Measurements from ENCODE around the gene HADHA. TPM values are rescaled to one million over a fixed set of nuclear protein-coding genes. Genes with fewer than 3 reads are reported as not detected.

HADHA gene
- polyA plus RNA-seq (ENCODE audit: low read depth in 6 of 6), result 100 to 1,000 TPM in 4 of 6 donors, 10 to 100 TPM in 2; 77.4 to 118 (median 102) TPM

DNA sequence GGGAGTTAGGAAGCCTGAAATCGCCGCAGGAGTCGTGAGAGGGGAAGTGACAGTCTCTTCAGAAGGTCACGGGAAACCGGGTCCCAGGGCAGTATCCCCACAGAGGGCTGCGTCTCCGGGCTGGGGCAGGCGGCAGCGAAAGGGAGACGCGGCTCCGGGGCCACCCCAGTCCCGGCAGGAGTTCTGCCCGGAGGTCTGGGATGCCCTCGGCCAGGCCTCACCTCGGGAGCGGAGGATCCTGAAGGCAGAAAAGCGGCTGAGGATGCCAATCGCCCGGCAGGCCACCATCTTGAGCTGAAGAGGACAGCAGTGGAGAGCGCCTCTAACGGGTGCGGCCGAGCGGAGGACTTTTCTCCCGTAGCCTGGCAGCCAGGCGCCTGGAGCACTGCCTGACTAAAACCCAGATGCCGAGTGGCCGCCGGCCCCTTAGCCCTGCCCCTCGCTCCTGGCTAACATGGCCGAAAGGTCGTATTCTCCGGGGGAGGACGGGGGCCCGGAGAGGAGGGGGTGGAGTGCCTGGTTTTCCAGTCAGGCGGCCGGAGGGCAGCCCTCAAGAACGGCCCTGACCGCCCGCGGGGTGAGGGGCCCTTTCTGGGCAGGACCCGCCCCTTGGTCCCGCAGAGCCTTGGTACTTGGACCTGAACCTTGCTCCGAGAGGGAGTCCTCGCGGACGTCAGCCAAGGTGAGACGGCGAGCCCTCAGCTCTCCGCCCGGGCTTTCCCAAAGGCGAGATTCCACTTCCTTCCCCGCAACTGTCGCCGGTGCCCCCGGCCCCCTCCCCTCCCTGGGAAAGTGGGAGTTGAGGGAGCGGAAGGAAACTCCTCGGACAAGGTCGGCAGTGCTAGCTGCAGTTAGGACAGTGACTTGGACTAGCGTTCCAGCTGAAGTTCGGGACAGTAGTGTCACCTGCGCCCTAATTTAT lies at the start of gene HADHA, which contains the start of gene HADHB:
Gene HADHA (minus strand): TSS at position 324 of the 922 bp plus-strand sequence. CDS start 36 bp downstream, at position 288.
Gene HADHB (plus strand): TSS at position 631 of the 922 bp plus-strand sequence. CDS start 9,316 bp downstream, outside the sequence.
- H3K4me1 Mint-ChIP-seq, result peaks cover 46 to 70% (median 64%) of the 10 kb centered on the region in 3 donors

DNA sequence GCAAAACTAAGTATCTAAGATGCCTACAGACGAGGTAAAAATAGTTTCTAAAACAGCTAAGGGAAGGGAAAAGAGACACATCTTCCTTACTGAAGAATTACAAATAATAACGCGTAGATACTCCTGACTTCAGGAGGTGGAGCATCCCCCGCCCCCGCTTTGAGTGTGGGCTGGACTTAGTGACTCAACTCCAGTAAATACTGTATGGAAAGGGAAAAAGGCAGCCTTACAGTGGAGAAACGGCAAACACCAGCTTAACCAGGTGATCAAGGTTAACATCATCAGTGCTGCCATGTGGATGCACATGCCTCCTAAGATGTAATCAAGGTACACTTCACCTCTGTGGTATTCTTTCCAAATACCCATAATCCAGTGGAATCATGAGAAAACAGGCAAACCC lies 48.2 kb upstream of the HADHA start:
- ATAC-seq (ENCODE audit: low read depth in 2 of 2) (no peak), DNase-seq (no peak)
- H3K4me1 Mint-ChIP-seq, result no peaks in the 10 kb centered on the region
- no peaks in the 10 kb centered on the region for H3K9me3 Mint-ChIP-seq
- H3K4me3 Mint-ChIP-seq, result no peak overlapping the region
- H3K27ac Mint-ChIP-seq, result peak overlapping the region in 1 of 6 donors; percentile 22
- no peaks in the 10 kb centered on the region for H3K27me3 Mint-ChIP-seq
- H3K36me3 Mint-ChIP-seq, result peaks cover 2 to 6% of the 10 kb centered on the region in 2 donors

More for the DNA sequence above, at the start of gene HADHA, which contains the start of gene HADHB:
- Mint-ChIP-seq H3K9me3 (no peaks in the 10 kb centered on the region), H3K4me3 (peak within 1 kb of the TSS; percentile 94 to 100 (median 98)), H3K36me3 (no peaks in the 10 kb centered on the region), H3K27me3 (no peaks in the 10 kb centered on the region), H3K27ac (peak within 1 kb of the TSS; percentile 98 to 100 (median 100))
- DNase-seq (peak; percentile 91), ATAC-seq (ENCODE audit: low read depth in 2 of 2) (peak; percentile 81 to 82)

DNA sequence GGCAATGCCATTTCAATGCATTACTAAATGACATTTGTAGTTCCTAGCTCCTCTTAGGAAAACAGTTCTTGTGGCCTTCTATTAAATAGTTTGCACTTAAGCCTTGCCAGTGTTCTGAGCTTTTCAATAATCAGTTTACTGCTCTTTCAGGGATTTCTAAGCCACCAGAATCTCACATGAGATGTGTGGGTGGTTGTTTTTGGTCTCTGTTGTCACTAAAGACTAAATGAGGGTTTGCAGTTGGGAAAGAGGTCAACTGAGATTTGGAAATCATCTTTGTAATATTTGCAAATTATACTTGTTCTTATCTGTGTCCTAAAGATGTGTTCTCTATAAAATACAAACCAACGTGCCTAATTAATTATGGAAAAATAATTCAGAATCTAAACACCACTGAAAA lies 45.6 kb upstream of the HADHA start:
- H3K36me3 Mint-ChIP-seq, result peaks cover 7 to 10% of the 10 kb centered on the region in 2 donors
- DNase-seq (no peak), ATAC-seq (ENCODE audit: low read depth in 2 of 2) (no peak)
- no peaks in the 10 kb centered on the region for H3K9me3 Mint-ChIP-seq
- no peaks in the 10 kb centered on the region for H3K4me1 Mint-ChIP-seq
- H3K4me3 Mint-ChIP-seq, result no peak overlapping the region
- no peak overlapping the region for H3K27ac Mint-ChIP-seq
- H3K27me3 Mint-ChIP-seq, result no peaks in the 10 kb centered on the region

DNA sequence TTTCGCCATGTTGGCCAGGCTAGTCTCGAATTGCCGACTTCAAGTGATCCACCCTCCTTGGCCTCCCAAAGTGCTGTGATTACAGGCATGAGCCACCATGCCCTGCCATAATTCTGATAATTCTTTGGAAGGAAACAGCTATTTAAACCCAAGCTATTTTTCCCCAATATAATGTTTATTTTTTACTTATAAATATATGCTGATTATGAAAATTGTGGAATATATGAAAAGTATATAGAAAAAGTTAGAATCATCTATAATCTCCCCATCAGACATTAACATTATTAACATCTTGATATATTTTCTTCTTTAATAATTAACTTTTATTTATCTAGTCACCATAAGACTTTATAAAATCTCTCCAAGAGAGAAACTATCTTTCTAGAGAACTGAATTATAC lies 41.5 kb upstream of the HADHA start:
- Mint-ChIP-seq H3K9me3 (no peaks in the 10 kb centered on the region), H3K36me3 (peaks cover 23 to 33% of the 10 kb centered on the region in 2 donors), H3K27me3 (no peaks in the 10 kb centered on the region), H3K4me3 (no peak overlapping the region), H3K27ac (no peak overlapping the region), H3K4me1 (no peaks in the 10 kb centered on the region)
- DNase-seq (no peak), ATAC-seq (ENCODE audit: low read depth in 2 of 2) (no peak)

DNA sequence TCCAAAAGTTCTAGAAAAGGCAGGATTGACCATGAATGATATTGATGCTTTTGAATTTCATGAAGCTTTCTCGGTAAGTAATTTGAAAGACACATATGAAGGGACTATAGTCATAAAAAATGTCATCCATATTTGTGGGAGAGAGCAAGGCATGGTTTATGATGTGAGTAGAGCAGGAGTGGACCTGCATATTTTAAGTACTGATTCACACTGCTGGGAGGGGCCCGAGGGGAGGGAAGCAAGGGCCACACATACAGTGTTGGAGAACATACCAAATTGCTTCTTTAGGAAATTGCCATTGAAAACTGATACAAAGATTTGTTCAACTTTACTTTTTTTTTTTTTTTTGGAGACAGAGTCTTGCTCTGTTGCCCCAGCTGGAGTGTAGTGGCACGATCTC lies 39.7 kb upstream of the HADHA start:
- Mint-ChIP-seq H3K4me3 (no peak overlapping the region), H3K36me3 (peaks cover 18 to 43% of the 10 kb centered on the region in 2 donors), H3K27ac (peak overlapping the region in 1 of 6 donors; percentile 55), H3K27me3 (no peaks in the 10 kb centered on the region), H3K4me1 (no peaks in the 10 kb centered on the region), H3K9me3 (no peaks in the 10 kb centered on the region)
- DNase-seq, result no peak
- ATAC-seq (ENCODE audit: low read depth in 2 of 2), result no peak

DNA sequence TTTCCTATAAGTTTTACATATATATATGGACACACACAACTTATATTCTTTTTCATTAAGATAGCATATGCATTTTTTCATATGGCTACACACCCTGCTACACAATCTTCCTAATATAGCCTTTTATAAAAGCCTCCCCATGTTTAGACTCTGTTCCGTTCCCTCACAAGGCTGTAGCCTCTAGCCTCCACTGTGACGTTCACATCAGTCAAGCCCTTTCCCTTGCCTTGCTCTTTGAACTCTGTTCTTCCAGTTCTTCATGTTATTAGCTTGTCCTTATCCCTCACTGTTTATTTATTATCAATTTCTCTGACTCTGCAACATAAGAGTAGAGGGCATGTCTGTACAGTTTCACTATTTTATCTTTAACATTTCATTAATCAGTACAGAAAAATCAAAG lies 39.2 kb upstream of the HADHA start:
- Mint-ChIP-seq H3K36me3 (peaks cover 20 to 43% of the 10 kb centered on the region in 2 donors), H3K4me3 (no peak overlapping the region), H3K27ac (peak overlapping the region in 1 of 6 donors; percentile 4), H3K4me1 (no peaks in the 10 kb centered on the region), H3K27me3 (no peaks in the 10 kb centered on the region), H3K9me3 (no peaks in the 10 kb centered on the region)
- DNase-seq (no peak), ATAC-seq (ENCODE audit: low read depth in 2 of 2) (no peak)

DNA sequence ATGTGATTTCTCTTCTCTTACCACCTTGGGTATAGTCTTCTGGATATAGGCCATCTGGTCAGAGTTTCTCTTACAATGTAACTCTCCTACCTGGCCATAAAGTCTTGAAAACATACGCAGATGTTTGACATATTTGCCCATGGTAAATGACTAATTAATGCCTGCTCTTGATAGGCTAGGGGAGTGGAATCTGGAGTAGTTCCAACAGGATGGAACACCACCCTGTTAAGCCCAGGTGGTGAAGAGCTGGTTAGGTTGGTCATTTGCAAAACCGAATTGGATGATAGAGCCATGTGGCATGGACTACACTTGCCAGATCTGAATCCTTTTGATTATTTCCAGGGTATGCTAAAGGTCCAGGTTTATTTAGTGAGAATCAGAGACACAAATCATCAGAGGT lies 36.8 kb upstream of the HADHA start:
- Mint-ChIP-seq H3K27me3 (no peaks in the 10 kb centered on the region), H3K36me3 (peaks cover 28 to 36% of the 10 kb centered on the region in 2 donors), H3K9me3 (no peaks in the 10 kb centered on the region), H3K27ac (no peak overlapping the region), H3K4me1 (no peaks in the 10 kb centered on the region), H3K4me3 (no peak overlapping the region)
- no peak for DNase-seq
- ATAC-seq (ENCODE audit: low read depth in 2 of 2), result no peak

DNA sequence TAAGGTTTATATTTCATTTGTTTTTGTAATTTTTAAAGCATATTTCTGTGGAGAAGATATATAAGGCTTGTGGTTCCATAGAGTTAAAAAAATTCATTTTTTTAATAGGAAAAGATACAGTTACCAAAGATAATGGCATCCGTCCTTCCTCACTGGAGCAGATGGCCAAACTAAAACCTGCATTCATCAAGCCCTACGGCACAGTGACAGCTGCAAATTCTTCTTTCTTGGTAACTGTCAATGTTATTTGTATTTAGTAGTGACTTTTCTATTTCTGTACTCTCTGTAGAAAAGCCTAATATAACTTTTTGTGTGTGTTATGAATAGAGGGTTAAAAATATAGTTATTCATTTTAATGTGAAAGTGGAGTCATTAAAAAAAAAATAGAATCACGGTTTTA lies 35.5 kb upstream of the HADHA start:
- H3K36me3 Mint-ChIP-seq, result peaks cover 24 to 36% of the 10 kb centered on the region in 2 donors

DNA sequence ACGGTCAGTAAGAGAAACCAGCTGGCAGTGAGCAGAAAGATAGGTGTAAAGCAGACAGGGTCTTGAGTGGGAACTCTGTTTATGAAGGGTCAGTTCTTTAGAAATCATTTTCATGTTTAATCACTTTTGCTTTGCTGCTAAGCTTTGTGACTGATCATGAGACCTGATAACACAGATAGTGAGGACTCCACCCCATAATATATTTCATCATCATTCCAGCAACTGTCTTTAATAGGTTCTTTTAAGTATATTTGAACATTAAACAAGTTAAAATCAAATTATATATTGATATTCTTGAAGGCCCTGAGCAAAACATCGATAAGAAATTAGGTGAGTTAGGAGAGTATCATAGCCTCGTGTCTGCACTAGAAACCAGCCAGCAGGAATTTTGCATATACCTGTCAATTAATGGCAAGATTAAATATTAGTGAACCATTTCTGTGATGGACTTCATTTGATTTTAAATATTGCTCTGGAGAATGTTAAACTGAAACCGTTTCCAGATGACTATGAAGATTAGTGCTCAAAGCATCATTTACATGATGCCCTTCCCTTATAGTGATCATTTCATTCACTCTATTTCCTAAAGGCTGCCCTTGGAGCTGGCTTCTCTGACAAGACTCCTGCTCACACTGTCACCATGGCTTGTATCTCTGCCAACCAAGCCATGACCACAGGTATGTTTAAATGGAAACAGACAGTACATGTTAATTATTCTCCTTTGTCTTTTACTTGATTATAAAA lies 32.2 kb upstream of the HADHA start:
- DNase-seq, result no peak
- no peak for ATAC-seq (ENCODE audit: low read depth in 2 of 2)
- Mint-ChIP-seq H3K27ac (peak overlapping the region in 2 of 6 donors; percentile 52 to 60), H3K9me3 (no peaks in the 10 kb centered on the region), H3K36me3 (peaks cover 15% of the 10 kb centered on the region in 2 donors), H3K4me1 (no peaks in the 10 kb centered on the region), H3K4me3 (no peak overlapping the region), H3K27me3 (no peaks in the 10 kb centered on the region)

More for the DNA sequence above, 35.5 kb upstream of the HADHA start:
- H3K27ac Mint-ChIP-seq, result no peak overlapping the region
- H3K9me3 Mint-ChIP-seq, result no peaks in the 10 kb centered on the region
- ATAC-seq (ENCODE audit: low read depth in 2 of 2) (no peak), DNase-seq (no peak)
- H3K4me3 Mint-ChIP-seq, result no peak overlapping the region
- H3K27me3 Mint-ChIP-seq, result no peaks in the 10 kb centered on the region
- no peaks in the 10 kb centered on the region for H3K4me1 Mint-ChIP-seq

DNA sequence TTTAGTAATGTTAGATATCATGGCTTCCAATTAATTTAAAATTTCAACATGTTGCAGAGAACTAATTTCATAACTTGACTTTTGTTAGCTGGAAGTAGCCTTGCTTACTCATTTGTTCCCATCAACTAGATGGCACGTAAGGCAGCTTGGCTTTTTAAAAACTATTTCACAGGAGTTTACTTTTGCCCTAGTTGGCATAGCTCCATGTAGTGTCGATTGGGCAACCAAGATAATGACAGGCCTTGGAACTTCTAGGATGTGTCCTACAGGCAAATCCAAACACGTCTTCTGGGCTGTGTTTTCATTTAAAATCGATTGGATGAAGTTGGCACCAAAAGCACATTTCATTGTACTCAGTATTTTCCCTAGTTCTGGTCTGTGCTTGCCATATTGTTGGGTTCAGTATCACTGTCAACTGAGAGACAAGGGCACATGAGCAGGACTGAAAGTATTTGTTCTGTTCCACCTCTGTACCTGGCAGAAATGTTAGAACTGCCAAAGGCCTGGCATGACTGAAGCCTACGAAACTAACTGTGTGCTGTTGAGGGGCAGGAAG lies 29.7 kb upstream of the HADHA start:
- no peak for ATAC-seq (ENCODE audit: low read depth in 2 of 2)
- Mint-ChIP-seq H3K36me3 (peaks cover 0 to 14% of the 10 kb centered on the region in 2 donors), H3K4me3 (no peak overlapping the region), H3K4me1 (peaks cover 0 to 7% (median 0%) of the 10 kb centered on the region in 3 donors), H3K9me3 (no peaks in the 10 kb centered on the region), H3K27ac (no peak overlapping the region), H3K27me3 (no peaks in the 10 kb centered on the region)
- no peak for DNase-seq

DNA sequence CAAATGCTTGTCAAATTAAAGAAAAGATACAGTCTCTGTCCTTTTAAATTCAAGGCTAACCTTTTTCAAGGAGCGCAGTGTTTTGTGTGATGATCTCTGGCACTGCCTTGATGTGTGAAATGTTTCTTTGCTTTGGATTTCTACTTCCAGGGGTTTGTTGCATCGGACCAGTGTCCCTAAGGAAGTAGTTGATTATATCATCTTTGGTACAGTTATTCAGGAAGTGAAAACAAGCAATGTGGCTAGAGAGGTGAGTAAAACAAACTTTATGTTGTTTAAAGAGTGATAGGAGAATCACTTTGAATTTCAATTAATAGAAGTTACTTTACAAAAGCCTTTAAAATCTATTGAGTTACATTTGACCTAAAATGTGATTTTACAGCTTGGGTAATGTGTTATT lies 29.1 kb upstream of the HADHA start:
- H3K4me3 Mint-ChIP-seq, result no peak overlapping the region

DNA sequence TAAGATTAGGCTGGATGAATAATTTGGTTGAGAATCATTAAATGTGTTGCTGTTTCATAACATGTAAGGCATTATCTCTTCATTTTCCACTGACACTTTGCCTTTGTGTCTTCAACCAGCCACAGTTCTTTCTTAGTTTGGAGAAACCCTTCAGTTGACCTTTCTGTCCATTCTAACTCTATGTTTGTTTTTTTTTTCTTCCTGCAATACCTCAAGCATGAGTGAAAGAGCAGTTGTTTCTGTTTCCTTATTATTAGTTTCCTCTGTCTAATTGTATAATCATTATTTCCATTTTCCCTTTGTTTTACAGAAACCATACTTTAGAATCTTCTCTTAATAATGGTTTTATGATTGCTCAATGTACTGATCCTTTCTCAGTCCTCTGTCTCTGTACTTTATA lies 25.9 kb upstream of the HADHA start:
- ATAC-seq (ENCODE audit: low read depth in 2 of 2) (no peak), DNase-seq (no peak)
- peak overlapping the region in 3 of 6 donors; percentile 30 to 35 (median 35) for H3K27ac Mint-ChIP-seq
- no peak overlapping the region for H3K4me3 Mint-ChIP-seq
- H3K27me3 Mint-ChIP-seq, result no peaks in the 10 kb centered on the region
- H3K36me3 Mint-ChIP-seq, result peaks cover 0 to 4% of the 10 kb centered on the region in 2 donors
- no peaks in the 10 kb centered on the region for H3K9me3 Mint-ChIP-seq
- peaks cover 0 to 7% (median 0%) of the 10 kb centered on the region in 3 donors for H3K4me1 Mint-ChIP-seq

More for the DNA sequence above, 29.1 kb upstream of the HADHA start:
- Mint-ChIP-seq H3K27ac (no peak overlapping the region), H3K4me1 (peaks cover 0 to 7% (median 0%) of the 10 kb centered on the region in 3 donors), H3K36me3 (peaks cover 0 to 11% of the 10 kb centered on the region in 2 donors), H3K9me3 (no peaks in the 10 kb centered on the region), H3K27me3 (no peaks in the 10 kb centered on the region)
- DNase-seq (no peak), ATAC-seq (ENCODE audit: low read depth in 2 of 2) (no peak)

DNA sequence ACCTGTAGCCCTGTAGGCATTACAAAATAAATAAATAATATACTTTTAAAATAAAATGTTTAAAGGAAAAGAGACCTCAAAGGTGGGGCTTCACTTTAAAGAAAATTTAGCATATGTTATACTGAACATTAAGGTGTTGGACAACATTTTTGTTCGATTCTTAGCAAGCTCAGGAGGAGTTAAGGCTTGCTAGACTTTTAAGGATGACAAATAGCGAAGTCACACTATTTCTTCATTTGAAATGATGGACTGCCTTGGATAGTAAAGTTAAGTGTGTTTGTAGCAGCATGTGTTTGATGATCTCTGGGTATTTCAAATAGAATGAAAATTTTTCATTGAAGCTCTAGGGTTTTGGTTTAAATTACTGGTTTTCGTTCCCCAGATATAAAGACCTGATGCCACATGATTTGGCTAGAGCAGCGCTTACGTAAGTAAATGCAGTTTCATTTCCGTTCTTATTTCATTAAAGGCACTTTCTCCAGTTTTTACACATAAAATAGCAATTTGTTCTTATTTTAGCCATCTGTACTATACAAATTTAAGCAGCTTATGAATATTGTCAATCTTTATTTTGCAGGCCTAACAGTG lies 25.2 kb upstream of the HADHA start:
- Mint-ChIP-seq H3K27ac (peak overlapping the region in 1 of 6 donors; percentile 15), H3K4me3 (no peak overlapping the region), H3K4me1 (peaks cover 0 to 7% (median 0%) of the 10 kb centered on the region in 3 donors), H3K27me3 (no peaks in the 10 kb centered on the region), H3K9me3 (no peaks in the 10 kb centered on the region), H3K36me3 (peaks cover 0 to 4% of the 10 kb centered on the region in 2 donors)
- peak; percentile 33 to 61 for ATAC-seq (ENCODE audit: low read depth in 2 of 2)
- no peak for DNase-seq

Measured in naive B cell (primary cell).